ENCODE measurements around the gene SMIM32.

The SMIM32 gene

GRCh38 chr5:136185974-136186665 is 6.8 kb downstream of the SMIM32 start:
- no peak for TF ChIP-seq CTCF (conservative IDR thresholded peaks at IDR 0.05; ENCODE audit: low read depth)
- H3K27ac ChIP-seq: no peak overlapping the region
- CTCF ChIA-PET: interaction anchor here (2.2 kb wide), 1 partner anchor 12 kb away, joined by 6 read pairs; no protein-coding TSS in a partner anchor
- no peak for DNase-seq (ENCODE audit: low spot score)
- POLR2A ChIA-PET (ENCODE audit: low non-redundant PET): no interaction called here

DNA sequence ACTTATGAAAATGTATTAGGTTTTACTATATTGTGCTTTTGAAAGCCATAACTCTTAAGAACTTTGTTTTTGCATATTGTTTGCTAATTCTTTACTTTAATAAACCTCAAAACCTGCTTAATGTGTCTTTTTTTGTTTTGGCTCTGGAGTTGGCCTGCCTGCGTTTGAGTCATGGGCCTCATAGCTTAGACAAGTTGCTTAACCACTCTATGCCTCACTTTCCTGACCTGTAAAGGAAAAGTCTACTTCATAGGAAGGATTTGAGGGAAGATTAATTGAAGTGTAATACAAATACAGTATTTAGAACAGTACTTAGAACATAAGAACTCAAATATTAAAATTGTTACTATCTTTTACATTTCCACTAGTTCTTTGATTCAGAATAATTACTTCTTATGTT is 10.3 kb downstream of the SMIM32 start:
- no peak for DNase-seq (ENCODE audit: low spot score)
- ChIA-PET POLR2A (ENCODE audit: low non-redundant PET) (no interaction called here), CTCF (interaction anchor here (0.7 to 1.2 kb wide), 2 partner anchors 9 to 10 kb away, joined by 3 to 4 read pairs; partner anchors contain the start of gene SMIM32)
- no peak overlapping the region for H3K27ac ChIP-seq
- TF ChIP-seq CTCF (conservative IDR thresholded peaks at IDR 0.05; ENCODE audit: low read depth): no peak

DNA sequence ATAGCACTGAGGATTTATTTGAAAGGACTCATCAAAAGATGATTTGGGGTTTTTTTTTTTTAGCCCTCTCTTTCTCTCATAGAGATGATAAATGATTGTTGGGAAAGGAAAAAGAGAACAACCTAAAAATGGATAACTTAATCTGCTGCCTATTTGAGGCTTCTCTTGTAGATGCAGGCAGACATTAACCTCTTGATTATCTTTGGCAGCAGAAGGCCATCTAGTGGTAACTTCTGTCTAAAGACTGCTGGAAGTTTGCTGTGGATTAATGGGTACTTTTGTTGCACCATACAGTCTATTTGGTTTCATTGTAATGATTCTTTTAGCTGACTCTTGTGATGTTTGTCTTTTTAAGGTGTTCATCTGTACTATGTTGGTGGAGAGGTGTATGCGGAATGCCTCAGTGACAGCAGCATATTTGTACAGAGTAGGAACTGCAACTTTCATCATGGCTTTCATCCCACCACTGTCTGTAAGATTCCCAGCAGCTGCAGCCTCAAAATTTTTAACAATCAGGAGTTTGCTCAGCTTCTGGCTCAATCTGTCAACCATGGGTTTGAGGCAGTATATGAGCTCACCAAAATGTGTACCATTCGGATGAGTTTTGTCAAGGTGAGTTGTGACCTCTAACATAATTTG is 18.8 kb downstream of the SMIM32 start:
- CTCF ChIA-PET: interaction anchor here (0.6 to 1.5 kb wide), 15 partner anchors 9 to 1232 kb away, joined by 3 to 11 read pairs (median 4); partner anchors contain the start of gene SMAD5
- DNase-seq (ENCODE audit: low spot score): peak; percentile 68
- peak; percentile 81 for TF ChIP-seq CTCF (conservative IDR thresholded peaks at IDR 0.05; ENCODE audit: low read depth)
- no peak overlapping the region for H3K27ac ChIP-seq
- POLR2A ChIA-PET (ENCODE audit: low non-redundant PET): no interaction called here

DNA sequence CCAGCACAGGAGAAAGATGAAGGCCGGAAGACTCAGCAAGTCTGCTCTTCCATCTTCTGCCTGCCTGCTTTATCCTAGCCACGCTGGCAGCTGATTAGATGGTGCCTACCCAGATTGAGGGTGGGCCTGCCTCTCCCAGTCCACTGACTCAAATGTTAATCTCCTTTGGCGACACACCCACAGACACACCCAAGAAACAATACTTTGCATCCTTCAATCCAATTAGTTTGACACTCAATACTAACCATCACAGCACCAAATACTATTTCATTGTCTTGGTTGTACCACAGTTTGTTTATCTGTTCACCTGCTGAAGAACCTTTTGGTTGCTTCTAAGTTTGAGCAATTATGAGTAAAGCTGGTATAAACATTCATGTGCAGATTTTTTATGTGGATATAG is 23.7 kb downstream of the SMIM32 start:
- DNase-seq (ENCODE audit: low spot score): no peak
- H3K27ac ChIP-seq: no peak overlapping the region
- POLR2A ChIA-PET (ENCODE audit: low non-redundant PET): no interaction called here
- CTCF ChIA-PET: no interaction called here
- TF ChIP-seq CTCF (conservative IDR thresholded peaks at IDR 0.05; ENCODE audit: low read depth): no peak

GRCh38 chr5:136166909-136167308 is 26.1 kb downstream of the SMIM32 start:
- no peak for DNase-seq (ENCODE audit: low spot score)
- POLR2A ChIA-PET (ENCODE audit: low non-redundant PET): no interaction called here

GRCh38 chr5:136164226-136164625 is 28.7 kb downstream of the SMIM32 start:
- ChIA-PET POLR2A (ENCODE audit: low non-redundant PET) (no interaction called here), CTCF (interaction anchor here (0.6 to 1.4 kb wide), 4 partner anchors 9 to 232 kb away, joined by 3 to 11 read pairs (median 4); no protein-coding TSS in a partner anchor)
- DNase-seq (ENCODE audit: low spot score): no peak
- H3K27ac ChIP-seq: no peak overlapping the region
- no peak for TF ChIP-seq CTCF (conservative IDR thresholded peaks at IDR 0.05; ENCODE audit: low read depth)

More at GRCh38 chr5:136166909-136167308, 26.1 kb downstream of the SMIM32 start:
- TF ChIP-seq CTCF (conservative IDR thresholded peaks at IDR 0.05; ENCODE audit: low read depth): no peak
- no peak overlapping the region for H3K27ac ChIP-seq
- CTCF ChIA-PET: no interaction called here
